ENCODE results near the gene TPRN.

GRCh38 chr9:137232101-137232500 lies 31.6 kb upstream of the TPRN start:
- TF ChIP-seq EZH2 (IDR thresholded peaks at IDR 0.05; ENCODE audit: borderline replicate concordance, low read depth, low read length, severe bottlenecking) (no peak), CTCF (IDR thresholded peaks at IDR 0.05; ENCODE audit: extremely low read depth in 1 of 2, insufficient read depth in 1 of 2, low read depth in 1 of 2, low read length in 2 of 2) (no peak), POLR2AphosphoS5 (IDR thresholded peaks at IDR 0.05; ENCODE audit: insufficient read depth, low read depth, low read length) (no peak), POLR2A (IDR thresholded peaks at IDR 0.05; ENCODE audit: low read depth, low read length) (no peak), JUN (IDR thresholded peaks at IDR 0.05; ENCODE audit: borderline replicate concordance, insufficient read depth, insufficient read length, low read depth) (no peak), GATA2 (IDR thresholded peaks at IDR 0.05; ENCODE audit: insufficient read depth, insufficient read length, low read depth, low read length) (no peak), MAX (IDR thresholded peaks at IDR 0.05; ENCODE audit: insufficient read depth, insufficient read length) (no peak), MYC (IDR thresholded peaks at IDR 0.05; ENCODE audit: low read depth, low read length) (no peak)
